NT2/D1 (cell line): ENCODE data around the gene PTGR2.

Experiments used
- DNase-seq: peaks from one replicate; pipeline ENCODE4 v3.0.0-alpha.2; 2011; ENCODE audit warnings: low read depth, low spot score
- H3K27me3 ChIP-seq: 2 replicates; pipeline ENCODE4 v1.6.0; 2011; ENCODE audit warnings: mild to moderate bottlenecking; ENCODE audit not compliant: insufficient read length, insufficient read depth
- H3K36me3 ChIP-seq: 2 replicates; pipeline ENCODE4 v1.6.1; 2011; ENCODE audit warnings: mild to moderate bottlenecking, low read length, mixed read lengths; ENCODE audit not compliant: insufficient read depth, insufficient read length
- H3K4me1 ChIP-seq: 2 replicates; pipeline ENCODE4 v1.5.1; 2011; ENCODE audit not compliant: insufficient read depth, insufficient read length
- H3K4me3 ChIP-seq: 2 replicates; pipeline ENCODE4 v1.5.1; 2011; ENCODE audit warnings: low read depth; ENCODE audit not compliant: insufficient read length
- H3K9ac ChIP-seq: 2 replicates; pipeline ENCODE4 v1.6.0; 2011; ENCODE audit warnings: low read depth; ENCODE audit not compliant: insufficient read length
- H3K9me3 ChIP-seq: 2 replicates; pipeline ENCODE4 v1.5.1; 2011; ENCODE audit warnings: mild to moderate bottlenecking, low read length; ENCODE audit not compliant: insufficient read depth
- SUZ12 ChIP-seq: IDR thresholded peaks from 2 replicates; pipeline ENCODE4 v1.6.1; 2011; ENCODE audit not compliant: insufficient read length, insufficient read depth; ENCODE audit errors: extremely low read depth
- YY1 ChIP-seq: IDR thresholded peaks from 2 replicates; pipeline ENCODE4 v1.6.1; 2011; ENCODE audit not compliant: insufficient read length, insufficient read depth
- ZNF274 ChIP-seq: IDR thresholded peaks from 2 replicates; pipeline ENCODE4 v1.6.1; 2011; ENCODE audit warnings: mild to moderate bottlenecking, low read depth, low read length

Gene PTGR2

GRCh38 chr14:73814153-73814552 is 37.5 kb upstream of the PTGR2 start:
- H3K36me3 ChIP-seq, result no peaks in the 10 kb centered on the region
- no peak for DNase-seq
- no peaks in the 10 kb centered on the region for H3K4me1 ChIP-seq
- no peaks in the 10 kb centered on the region for H3K27me3 ChIP-seq
- no peak overlapping the region for H3K9ac ChIP-seq
- no peaks in the 10 kb centered on the region for H3K9me3 ChIP-seq
- H3K4me3 ChIP-seq, result no peak overlapping the region
- TF ChIP-seq ZNF274 (no peak), SUZ12 (no peak), YY1 (no peak)

- Histone ChIP-seq H3K36me3 (no peaks in the 10 kb centered on the region), H3K9me3 (no peaks in the 10 kb centered on the region), H3K27me3 (no peaks in the 10 kb centered on the region), H3K4me1 (no peaks in the 10 kb centered on the region), H3K4me3 (no peak overlapping the region), H3K9ac (no peak overlapping the region)
- TF ChIP-seq YY1, result no peak
- no peak for TF ChIP-seq ZNF274
- TF ChIP-seq SUZ12, result no peak
- DNase-seq, result no peak
Observed at GRCh38 chr14:73815849-73816248, 35.8 kb upstream of the PTGR2 start.

- Histone ChIP-seq H3K9me3 (no peaks in the 10 kb centered on the region), H3K4me1 (no peaks in the 10 kb centered on the region), H3K27me3 (no peaks in the 10 kb centered on the region), H3K9ac (no peak overlapping the region), H3K36me3 (no peaks in the 10 kb centered on the region), H3K4me3 (no peak overlapping the region)
- TF ChIP-seq ZNF274 (no peak), YY1 (no peak), SUZ12 (no peak)
- DNase-seq, result no peak
Observed at GRCh38 chr14:73816393-73816816, 35.2 kb upstream of the PTGR2 start.

DNA sequence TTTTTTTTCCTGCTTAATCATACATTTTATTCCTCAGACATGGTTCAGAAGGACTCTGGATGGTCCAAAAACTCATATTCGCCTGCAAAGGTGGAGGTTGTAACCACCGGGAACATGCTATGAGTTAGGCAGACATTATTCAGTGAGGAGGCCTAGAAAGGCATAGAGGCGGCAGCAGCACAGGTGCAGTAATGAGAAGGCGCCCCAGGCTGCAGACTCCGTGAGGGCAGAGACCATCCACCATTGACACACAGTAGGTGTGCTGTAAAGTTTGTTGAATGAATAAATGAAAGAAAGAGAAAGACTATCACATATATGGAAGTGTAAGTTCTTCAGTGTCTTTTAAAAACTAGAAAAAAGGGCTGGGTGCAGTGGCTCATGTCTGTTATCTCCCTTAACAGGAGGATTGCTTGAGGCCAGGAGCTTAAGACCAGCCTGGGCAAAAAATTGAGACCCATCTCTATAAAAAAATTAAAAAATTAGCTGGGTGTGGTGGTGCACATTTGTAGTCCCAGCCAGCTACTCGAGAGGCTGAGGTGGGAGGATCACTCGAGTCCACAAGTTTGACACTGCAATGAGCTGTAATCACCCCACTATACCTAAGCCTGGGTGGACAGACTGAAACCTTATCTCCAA is 34.5 kb upstream of the PTGR2 start:
- H3K9me3 ChIP-seq, result no peaks in the 10 kb centered on the region
- no peaks in the 10 kb centered on the region for H3K4me1 ChIP-seq
- no peak overlapping the region for H3K9ac ChIP-seq
- no peaks in the 10 kb centered on the region for H3K27me3 ChIP-seq
- DNase-seq, result no peak
- no peak for TF ChIP-seq YY1
- TF ChIP-seq ZNF274, result no peak
- TF ChIP-seq SUZ12, result no peak
- no peak overlapping the region for H3K4me3 ChIP-seq
- no peaks in the 10 kb centered on the region for H3K36me3 ChIP-seq

GRCh38 chr14:73818821-73819220 is 32.8 kb upstream of the PTGR2 start:
- no peaks in the 10 kb centered on the region for H3K36me3 ChIP-seq
- H3K9ac ChIP-seq, result no peak overlapping the region
- TF ChIP-seq ZNF274, result no peak
- no peak for TF ChIP-seq SUZ12
- no peak for TF ChIP-seq YY1

DNA sequence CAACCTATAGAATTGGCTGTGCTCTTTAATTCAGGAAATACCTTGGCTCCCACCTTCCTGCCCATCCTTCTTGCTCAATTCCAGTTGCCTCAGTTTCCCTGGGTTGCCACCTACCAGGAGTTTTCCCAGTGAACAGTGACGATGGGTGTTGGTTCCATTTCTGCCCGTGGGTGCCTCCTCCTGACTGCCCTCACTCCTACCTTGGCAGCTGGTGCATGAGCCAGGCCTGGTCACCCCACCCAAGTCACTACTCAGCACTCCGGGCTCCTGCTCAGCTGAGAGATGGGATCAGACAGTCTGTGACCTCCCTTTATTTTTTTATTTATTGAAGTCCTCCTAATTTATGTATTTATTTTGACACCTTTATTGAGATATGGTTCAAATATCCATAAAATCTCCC is 31.0 kb upstream of the PTGR2 start:
- no peak for DNase-seq
- Histone ChIP-seq H3K9ac (no peak overlapping the region), H3K9me3 (no peaks in the 10 kb centered on the region), H3K36me3 (no peaks in the 10 kb centered on the region), H3K4me3 (no peak overlapping the region), H3K27me3 (no peaks in the 10 kb centered on the region), H3K4me1 (no peaks in the 10 kb centered on the region)
- no peak for TF ChIP-seq YY1
- TF ChIP-seq ZNF274, result no peak
- TF ChIP-seq SUZ12, result no peak

More at GRCh38 chr14:73818821-73819220, 32.8 kb upstream of the PTGR2 start:
- H3K27me3 ChIP-seq, result no peaks in the 10 kb centered on the region
- no peaks in the 10 kb centered on the region for H3K4me1 ChIP-seq
- no peaks in the 10 kb centered on the region for H3K9me3 ChIP-seq
- H3K4me3 ChIP-seq, result no peak overlapping the region
- DNase-seq, result no peak

GRCh38 chr14:73823339-73823885 is 28.2 kb upstream of the PTGR2 start:
- Histone ChIP-seq H3K9me3 (no peaks in the 10 kb centered on the region), H3K36me3 (no peaks in the 10 kb centered on the region), H3K27me3 (no peaks in the 10 kb centered on the region), H3K4me1 (no peaks in the 10 kb centered on the region), H3K4me3 (no peak overlapping the region), H3K9ac (no peak overlapping the region)
- no peak for DNase-seq
- no peak for TF ChIP-seq ZNF274
- no peak for TF ChIP-seq SUZ12
- no peak for TF ChIP-seq YY1
